Peyer's patch (tissue), 4 donors: ENCODE data around the gene ZNF236. TPM values are rescaled to one million over a fixed set of nuclear protein-coding genes. Genes with fewer than 3 reads are reported as not detected.
"Not testable (repeated sequence)": the region's sequence is repeated elsewhere in the genome, so short reads cannot be mapped to it uniquely, and the experiment has no call there.

Experiments used
- DNase-seq, 3 donors: peaks; one replicate each; pipeline ENCODE4 v3.0.0-alpha.2; 2017 to 2019
- H3K27ac ChIP-seq, 4 donors: fragments of 200-600 bp; sonication (generic); one replicate each; pipeline ENCODE4 v1.5.1; 2016 to 2019
- H3K27me3 ChIP-seq, 2 donors: fragments of 200-600 bp; sonication (generic); one replicate each; pipeline ENCODE4 v1.5.1; 2019
- H3K36me3 ChIP-seq, 3 donors: fragments of 200-600 bp; sonication (generic); one replicate each; pipeline ENCODE4 v1.5.1; 2016 to 2019
- H3K4me1 ChIP-seq, 4 donors: fragments of 200-600 bp; sonication (generic); one replicate each; pipeline ENCODE4 v1.5.1; 2016 to 2019
- H3K4me3 ChIP-seq, 4 donors: fragments of 200-600 bp; sonication (generic); 1 replicate in 3 of 4; 2 replicates in 1 of 4; pipeline ENCODE4 v1.5.1; 2016 to 2019; ENCODE audit warnings: mild to moderate bottlenecking in 1 of 4
- H3K9me3 ChIP-seq, 4 donors: fragments of 200-600 bp; sonication (generic); one replicate each; pipeline ENCODE4 v1.5.1; 2016 to 2019; ENCODE audit warnings: mild to moderate bottlenecking in 1 of 4
- POLR2A ChIP-seq, 2 donors: fragments of 450-650 bp; IDR thresholded peaks; one replicate each; pipeline ENCODE4 v1.5.1; 2017; ENCODE audit warnings: antibody characterized with exemption in 2 of 2, mild to moderate bottlenecking in 2 of 2, moderate library complexity in 2 of 2
- total RNA-seq, 4 donors: library from RNA; depleted of rRNA; stranded (reverse); fragments of >200 nt; gene quantifications; one replicate each; pipeline ENCODE4 v1.1.0, GENCODE V29; 2016
- TF ChIP-seq, protein P1 (sequence below), 6 experiments: fragments of 450-650 bp in 4 of 6; fragments of 200-600 bp in 2 of 6; sonication (generic) in 1 of 6; IDR thresholded peaks; one replicate each; pipeline ENCODE4 v1.5.1; 2017 to 2019; ENCODE audit warnings: antibody characterized with exemption in 6 of 6, mild to moderate bottlenecking in 3 of 6, moderate library complexity in 1 of 6

The ZNF236 gene
- total RNA-seq, 4 donors from 2014 or later = 13.8 to 57.8 (median 27.7) TPM

DNA sequence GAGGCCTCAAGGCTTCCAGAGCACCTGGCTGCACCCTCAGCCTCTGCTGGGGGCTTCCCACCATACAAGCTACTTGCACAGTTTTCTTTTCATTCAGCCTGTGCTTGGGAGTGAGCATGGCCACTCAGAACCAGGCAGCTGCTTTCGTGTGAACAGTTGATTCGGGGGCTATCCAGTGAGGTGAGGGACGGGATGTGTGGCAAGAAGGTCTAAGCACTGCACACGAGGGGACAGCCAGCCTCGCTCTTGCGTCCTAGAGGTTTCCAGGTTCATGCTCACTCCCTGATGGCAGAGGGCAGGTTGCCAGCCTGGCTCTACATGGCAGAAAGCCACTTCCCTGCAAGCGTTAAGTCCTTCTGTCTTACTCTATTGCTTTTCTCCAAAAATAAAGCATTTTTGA is 164.0 kb downstream of the ZNF236 start:
- Histone ChIP-seq H3K4me3 (no peak overlapping the region), H3K9me3 (no peaks in the 10 kb centered on the region), H3K4me1 (peaks cover 0 to 7% (median 2%) of the 10 kb centered on the region in 4 donors), H3K36me3 (no peaks in the 10 kb centered on the region), H3K27me3 (no peaks in the 10 kb centered on the region), H3K27ac (no peak overlapping the region)
- no peak for TF ChIP-seq POLR2A (IDR thresholded peaks at IDR 0.05)
- TF ChIP-seq, protein P1, sequence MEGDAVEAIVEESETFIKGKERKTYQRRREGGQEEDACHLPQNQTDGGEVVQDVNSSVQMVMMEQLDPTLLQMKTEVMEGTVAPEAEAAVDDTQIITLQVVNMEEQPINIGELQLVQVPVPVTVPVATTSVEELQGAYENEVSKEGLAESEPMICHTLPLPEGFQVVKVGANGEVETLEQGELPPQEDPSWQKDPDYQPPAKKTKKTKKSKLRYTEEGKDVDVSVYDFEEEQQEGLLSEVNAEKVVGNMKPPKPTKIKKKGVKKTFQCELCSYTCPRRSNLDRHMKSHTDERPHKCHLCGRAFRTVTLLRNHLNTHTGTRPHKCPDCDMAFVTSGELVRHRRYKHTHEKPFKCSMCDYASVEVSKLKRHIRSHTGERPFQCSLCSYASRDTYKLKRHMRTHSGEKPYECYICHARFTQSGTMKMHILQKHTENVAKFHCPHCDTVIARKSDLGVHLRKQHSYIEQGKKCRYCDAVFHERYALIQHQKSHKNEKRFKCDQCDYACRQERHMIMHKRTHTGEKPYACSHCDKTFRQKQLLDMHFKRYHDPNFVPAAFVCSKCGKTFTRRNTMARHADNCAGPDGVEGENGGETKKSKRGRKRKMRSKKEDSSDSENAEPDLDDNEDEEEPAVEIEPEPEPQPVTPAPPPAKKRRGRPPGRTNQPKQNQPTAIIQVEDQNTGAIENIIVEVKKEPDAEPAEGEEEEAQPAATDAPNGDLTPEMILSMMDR (IDR thresholded peaks at IDR 0.05) = no peak
- peak in 1 of 3 donors; percentile 5 for DNase-seq

DNA sequence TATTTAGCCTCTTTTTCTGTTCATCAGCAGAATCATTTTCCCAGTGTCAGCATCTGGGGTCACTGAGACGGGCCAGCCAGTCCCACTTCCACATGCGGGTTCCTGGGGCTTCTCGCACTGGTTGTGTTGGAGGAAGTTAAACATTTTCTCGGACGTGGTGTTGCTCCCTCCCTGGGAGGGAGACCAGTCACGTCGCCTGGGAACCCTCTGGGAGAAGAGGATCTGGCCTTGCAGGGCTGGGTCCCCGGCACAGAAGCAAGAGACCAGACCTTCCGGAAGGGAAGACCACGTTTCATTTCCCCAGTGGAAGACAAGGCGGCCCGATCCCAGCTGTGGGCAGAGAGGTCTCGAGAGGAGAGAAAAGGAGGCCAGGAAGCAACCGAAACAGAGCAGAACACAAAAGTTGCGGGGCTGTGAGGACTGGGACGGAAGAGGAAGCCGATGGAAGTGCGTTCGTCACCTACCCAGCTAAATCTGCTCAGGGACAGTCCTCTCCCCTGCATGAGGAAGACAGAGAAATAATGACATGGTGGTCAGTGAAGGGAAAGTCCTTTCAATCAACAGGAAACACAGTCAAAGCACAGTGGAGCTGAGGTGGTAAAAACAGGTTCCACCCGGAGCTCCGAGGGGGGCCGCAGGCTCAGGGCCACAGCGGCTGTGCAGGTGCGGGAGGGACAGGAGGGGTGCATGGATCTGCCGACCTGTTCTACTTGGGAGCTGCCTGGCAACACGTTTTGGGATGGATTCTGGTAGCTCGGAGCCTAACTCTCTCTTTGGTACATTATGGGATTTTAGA is 165.9 kb downstream of the ZNF236 start:
- Histone ChIP-seq H3K9me3 (no peaks in the 10 kb centered on the region), H3K4me1 (peaks cover 0 to 2% (median under 1%) of the 10 kb centered on the region in 4 donors), H3K36me3 (no peaks in the 10 kb centered on the region), H3K4me3 (peak overlapping the region in 1 of 4 donors; percentile 1), H3K27ac (peak overlapping the region in 3 of 4 donors; percentile 14 to 22 (median 20)), H3K27me3 (no peaks in the 10 kb centered on the region)
- DNase-seq = peak in 1 of 3 donors; percentile 18
- TF ChIP-seq, protein P1 (IDR thresholded peaks at IDR 0.05) = no peak
- TF ChIP-seq POLR2A (IDR thresholded peaks at IDR 0.05) = no peak

DNA sequence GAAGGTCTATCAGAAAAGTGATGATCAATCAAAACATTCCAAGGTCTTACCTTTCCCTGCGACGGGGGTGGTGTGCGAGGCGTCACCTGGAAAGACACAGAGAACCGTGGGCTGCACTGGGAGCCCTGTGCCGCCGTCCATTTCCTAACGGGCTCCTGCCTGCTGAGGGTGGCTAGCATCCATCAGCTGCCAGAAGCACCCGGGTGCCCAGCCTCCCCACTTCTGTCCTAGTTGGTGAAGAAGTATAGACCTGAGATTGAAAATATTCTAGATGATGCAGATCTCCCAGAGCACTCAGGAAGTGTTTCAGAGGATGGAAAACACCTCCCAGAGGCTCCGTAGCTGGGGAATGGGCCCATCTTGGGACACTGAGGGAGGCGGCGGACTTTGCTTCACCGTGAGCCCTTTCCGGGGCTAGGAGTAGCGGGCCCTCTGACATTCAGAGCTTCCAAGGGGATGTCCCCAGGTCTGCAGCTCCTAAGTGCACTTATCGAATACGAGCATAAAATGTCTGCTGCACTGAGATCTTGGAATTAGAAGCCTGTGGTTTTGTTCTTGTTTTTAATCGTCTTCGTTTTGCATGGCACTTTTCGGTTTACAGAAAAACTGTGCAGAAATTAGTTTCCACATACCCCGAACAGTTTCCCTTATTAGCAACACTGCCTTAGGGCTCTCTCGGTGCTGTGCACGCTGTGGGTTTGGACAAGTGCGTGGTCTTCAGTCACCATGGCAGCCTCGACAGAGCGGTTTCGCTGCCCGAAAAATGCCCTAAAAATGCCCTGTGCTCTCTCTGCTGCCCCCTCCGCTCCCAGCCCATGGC is 166.7 kb downstream of the ZNF236 start:
- Histone ChIP-seq H3K27me3 (no peaks in the 10 kb centered on the region), H3K4me3 (no peak overlapping the region), H3K9me3 (no peaks in the 10 kb centered on the region), H3K4me1 (no peaks in the 10 kb centered on the region), H3K27ac (peak overlapping the region in 3 of 4 donors; percentile 14 to 22 (median 20)), H3K36me3 (no peaks in the 10 kb centered on the region)
- TF ChIP-seq, protein P1 (IDR thresholded peaks at IDR 0.05) = no peak
- TF ChIP-seq POLR2A (IDR thresholded peaks at IDR 0.05) = no peak
- peak in 1 of 3 donors; percentile 16 for DNase-seq

DNA sequence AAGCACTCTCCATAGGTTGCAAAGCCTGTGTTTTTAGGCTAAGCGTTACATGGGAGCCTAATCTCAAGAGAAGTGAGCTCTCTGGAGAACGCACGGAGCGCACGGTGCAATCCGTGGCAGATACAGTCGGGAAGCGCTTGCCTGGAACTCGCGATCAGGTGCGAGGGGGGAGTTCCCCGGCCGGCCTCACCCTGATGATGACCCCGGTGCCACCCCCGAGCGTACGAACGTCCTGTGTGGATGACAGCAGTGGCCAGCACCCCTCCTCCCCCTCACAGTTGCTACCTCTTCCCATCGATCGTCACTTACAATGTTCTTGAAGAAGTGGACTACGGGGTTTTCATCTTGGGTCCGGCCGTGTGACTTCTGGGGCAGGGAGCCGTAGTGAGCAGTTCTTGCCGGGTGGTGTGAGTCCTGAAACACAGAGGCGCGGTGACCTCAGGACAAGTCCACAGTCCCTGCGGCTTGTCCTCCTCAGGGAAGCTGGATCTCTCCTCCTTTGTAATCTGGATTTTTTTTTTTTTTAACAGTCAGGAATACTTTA is 167.4 kb downstream of the ZNF236 start:
- Histone ChIP-seq H3K9me3 (no peaks in the 10 kb centered on the region), H3K27me3 (no peaks in the 10 kb centered on the region), H3K4me1 (no peaks in the 10 kb centered on the region), H3K36me3 (no peaks in the 10 kb centered on the region), H3K4me3 (no peak overlapping the region), H3K27ac (peak overlapping the region in 1 of 4 donors; percentile 14)
- DNase-seq = peak in 1 of 3 donors; percentile 22
- TF ChIP-seq, protein P1 (IDR thresholded peaks at IDR 0.05) = no peak
- no peak for TF ChIP-seq POLR2A (IDR thresholded peaks at IDR 0.05)

DNA sequence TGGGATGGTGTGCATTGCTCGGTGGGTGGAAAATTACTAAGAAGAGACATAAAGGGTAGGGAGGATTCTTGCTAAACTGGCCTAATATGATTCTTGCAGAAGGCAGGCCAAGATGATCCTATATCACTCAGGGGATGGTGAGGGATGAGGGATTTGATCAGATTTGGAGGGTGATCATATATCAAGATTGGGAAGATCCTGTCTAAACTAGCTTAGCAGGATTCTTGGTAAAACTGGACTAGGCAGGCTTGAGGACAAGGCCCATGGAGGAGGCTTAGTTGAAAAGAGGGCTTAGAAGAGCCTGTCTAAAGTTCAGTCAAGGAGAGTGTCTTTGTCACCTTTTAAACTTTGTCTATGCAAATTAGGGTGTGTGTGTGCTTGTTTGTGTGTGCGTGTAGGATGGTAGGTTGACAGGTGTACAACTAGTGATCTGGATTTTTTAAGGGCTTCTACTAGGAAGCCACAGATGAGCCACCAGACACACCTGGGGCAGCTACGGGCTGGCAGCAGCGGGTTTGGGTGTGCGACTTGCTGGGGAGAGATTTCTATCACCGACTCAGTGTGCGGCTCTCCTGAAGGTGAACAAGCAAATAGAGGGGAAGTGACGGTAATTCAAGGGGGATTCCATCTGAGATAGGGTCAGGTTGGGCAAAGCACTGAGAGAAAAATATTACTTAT is 168.1 kb downstream of the ZNF236 start:
- H3K36me3 ChIP-seq, H3K27ac ChIP-seq, H3K9me3 ChIP-seq, H3K4me1 ChIP-seq, H3K4me3 ChIP-seq, H3K27me3 ChIP-seq: not testable (repeated sequence)
- peak in 1 of 3 donors; percentile 35 for DNase-seq
